ENCODE results near the gene TTC27. TPM values are rescaled to one million over a fixed set of nuclear protein-coding genes. Genes with fewer than 3 reads are reported as not detected.

Gene TTC27
- polyA plus RNA-seq, 4 donors: 3.4 to 14.6 (median 8.1) TPM

DNA sequence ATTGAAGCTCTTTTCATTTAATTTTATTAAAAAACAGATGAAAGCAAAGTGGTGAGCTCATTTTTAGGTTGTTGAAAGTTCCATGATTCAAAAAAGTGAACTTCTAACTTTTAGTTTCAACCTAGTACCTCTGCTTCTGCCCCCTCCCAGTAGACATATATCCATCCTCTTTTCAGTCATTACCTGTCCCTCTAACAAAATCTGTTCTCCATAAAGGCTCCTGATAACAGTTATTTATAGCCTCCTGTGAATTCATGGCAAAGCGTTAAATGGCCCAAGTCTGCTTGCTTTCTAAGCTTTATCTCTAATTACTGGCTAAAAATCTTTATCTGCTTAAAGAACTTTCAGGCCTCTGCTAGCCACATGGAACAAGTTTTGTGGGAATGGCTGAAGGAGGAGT, 148.1 kb downstream of the TTC27 start:
- H3K36me3 ChIP-seq (ENCODE audit: control insufficient read depth in 3 of 3, insufficient read depth in 2 of 3, low read depth in 1 of 3, low read length in 3 of 3): peaks cover 0 to 2% (median 0%) of the 10 kb centered on the region in 3 donors
- no peak for DNase-seq
- no peak overlapping the region for H3K27ac ChIP-seq (ENCODE audit: low read depth in 1 of 3, low read length in 2 of 3)
- peaks cover 0 to 10% of the 10 kb centered on the region in 2 donors for H3K9me3 ChIP-seq (ENCODE audit: control insufficient read depth in 2 of 2, insufficient read depth in 1 of 2, low read depth in 1 of 2, low read length in 1 of 2)
- no peak for FAIRE-seq
- H3K4me1 ChIP-seq (ENCODE audit: control insufficient read depth in 3 of 3, insufficient read depth in 2 of 3, low read depth in 1 of 3, low read length in 2 of 3): no peaks in the 10 kb centered on the region
- no peaks in the 10 kb centered on the region for H3K27me3 ChIP-seq (ENCODE audit: control insufficient read depth in 3 of 3, insufficient read depth in 3 of 3, low read length in 3 of 3)
- H3K4me3 ChIP-seq (ENCODE audit: low read depth in 1 of 3, low read length in 3 of 3): no peak overlapping the region
- 26 to 77% (median 62%) methylated on average over 1 of the region's 1 CpG for WGBS, 3 donors

DNA sequence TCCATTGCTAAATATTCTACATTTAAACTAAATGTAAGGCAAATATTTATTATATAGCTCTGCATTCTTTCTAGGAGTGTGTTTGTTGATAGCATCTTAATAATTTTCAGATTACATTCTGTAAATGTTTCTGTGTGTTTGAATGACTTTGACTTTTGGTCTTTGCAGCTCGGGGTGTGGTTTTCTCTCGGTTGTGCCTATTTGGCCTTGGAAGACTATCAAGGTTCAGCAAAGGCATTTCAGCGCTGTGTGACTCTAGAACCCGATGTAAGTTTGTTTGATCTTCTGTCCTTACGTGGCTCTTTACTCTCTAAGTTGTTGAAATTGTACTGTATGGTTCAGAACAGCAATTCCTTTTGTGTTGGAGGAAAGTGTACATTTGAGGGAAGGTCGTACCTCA, 149.9 kb downstream of the TTC27 start:
- Histone ChIP-seq H3K36me3 (ENCODE audit: control insufficient read depth in 3 of 3, insufficient read depth in 2 of 3, low read depth in 1 of 3, low read length in 3 of 3) (peaks cover 0 to 2% (median 2%) of the 10 kb centered on the region in 3 donors), H3K9me3 (ENCODE audit: control insufficient read depth in 2 of 2, insufficient read depth in 1 of 2, low read depth in 1 of 2, low read length in 1 of 2) (peaks cover 0 to 18% of the 10 kb centered on the region in 2 donors), H3K4me1 (ENCODE audit: control insufficient read depth in 3 of 3, insufficient read depth in 2 of 3, low read depth in 1 of 3, low read length in 2 of 3) (no peaks in the 10 kb centered on the region), H3K27ac (ENCODE audit: low read depth in 1 of 3, low read length in 2 of 3) (no peak overlapping the region), H3K27me3 (ENCODE audit: control insufficient read depth in 3 of 3, insufficient read depth in 3 of 3, low read length in 3 of 3) (no peaks in the 10 kb centered on the region), H3K4me3 (ENCODE audit: low read depth in 1 of 3, low read length in 3 of 3) (no peak overlapping the region)
- no peak for FAIRE-seq
- WGBS, 3 donors: 59 to 90% (median 70%) methylated on average over 6 of the region's 6 CpGs
- peak in 1 of 2 donors; percentile 62 for DNase-seq

DNA sequence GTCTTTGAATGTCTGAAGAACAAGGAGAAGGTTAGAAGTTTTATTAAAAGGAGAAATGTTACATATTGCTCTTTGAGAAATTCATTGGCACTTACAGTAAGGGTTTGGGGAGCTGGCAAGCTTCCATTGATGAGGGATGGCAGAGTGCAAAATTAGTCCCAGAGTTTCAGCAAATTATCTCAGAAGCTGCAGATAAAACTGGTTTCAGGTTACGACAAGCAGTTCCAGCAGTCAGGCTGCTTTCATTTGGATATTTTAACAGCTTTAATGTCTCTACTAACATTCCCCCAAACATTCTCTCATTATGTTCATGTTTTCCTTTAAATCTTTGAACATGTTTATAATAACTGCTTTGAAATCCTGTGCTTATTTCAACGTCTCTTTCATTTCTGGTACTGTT, 153.1 kb downstream of the TTC27 start:
- Histone ChIP-seq H3K27me3 (ENCODE audit: control insufficient read depth in 3 of 3, insufficient read depth in 3 of 3, low read length in 3 of 3) (no peaks in the 10 kb centered on the region), H3K36me3 (ENCODE audit: control insufficient read depth in 3 of 3, insufficient read depth in 2 of 3, low read depth in 1 of 3, low read length in 3 of 3) (peaks cover 0 to 2% (median 2%) of the 10 kb centered on the region in 3 donors), H3K9me3 (ENCODE audit: control insufficient read depth in 2 of 2, insufficient read depth in 1 of 2, low read depth in 1 of 2, low read length in 1 of 2) (peaks cover 0 to 18% of the 10 kb centered on the region in 2 donors), H3K4me3 (ENCODE audit: low read depth in 1 of 3, low read length in 3 of 3) (no peak overlapping the region), H3K27ac (ENCODE audit: low read depth in 1 of 3, low read length in 2 of 3) (no peak overlapping the region), H3K4me1 (ENCODE audit: control insufficient read depth in 3 of 3, insufficient read depth in 2 of 3, low read depth in 1 of 3, low read length in 2 of 3) (no peaks in the 10 kb centered on the region)
- no peak for FAIRE-seq
- 90 to 98% (median 95%) methylated on average over 2 of the region's 2 CpGs for WGBS, 3 donors
- DNase-seq: no peak

DNA sequence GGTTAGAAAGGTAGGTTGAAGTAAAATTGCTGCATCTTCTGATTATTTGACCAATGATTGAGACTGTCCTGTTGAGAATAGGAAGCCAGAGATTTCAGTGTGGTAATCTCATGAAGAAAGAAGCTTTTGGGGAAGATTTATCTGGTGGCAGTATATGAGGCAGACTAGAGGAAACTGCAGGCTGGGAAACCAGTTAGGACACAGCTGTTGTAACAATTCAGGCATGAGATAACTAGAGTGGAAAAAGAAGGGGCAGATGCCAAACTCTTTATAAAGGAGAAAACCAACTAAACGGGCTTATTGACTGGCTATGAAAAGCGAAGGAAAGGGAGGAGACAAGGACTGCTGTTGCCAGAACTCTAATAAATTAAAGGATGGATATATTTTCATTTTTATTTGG, 155.6 kb downstream of the TTC27 start:
- no peaks in the 10 kb centered on the region for H3K4me1 ChIP-seq (ENCODE audit: control insufficient read depth in 3 of 3, insufficient read depth in 2 of 3, low read depth in 1 of 3, low read length in 2 of 3)
- H3K9me3 ChIP-seq (ENCODE audit: control insufficient read depth in 2 of 2, insufficient read depth in 1 of 2, low read depth in 1 of 2, low read length in 1 of 2): peaks cover 0 to 18% of the 10 kb centered on the region in 2 donors
- H3K36me3 ChIP-seq (ENCODE audit: control insufficient read depth in 3 of 3, insufficient read depth in 2 of 3, low read depth in 1 of 3, low read length in 3 of 3): peaks cover 0 to 2% (median 2%) of the 10 kb centered on the region in 3 donors
- FAIRE-seq (no peak), DNase-seq (no peak)
- no peak overlapping the region for H3K27ac ChIP-seq (ENCODE audit: low read depth in 1 of 3, low read length in 2 of 3)
- no peaks in the 10 kb centered on the region for H3K27me3 ChIP-seq (ENCODE audit: control insufficient read depth in 3 of 3, insufficient read depth in 3 of 3, low read length in 3 of 3)
- no peak overlapping the region for H3K4me3 ChIP-seq (ENCODE audit: low read depth in 1 of 3, low read length in 3 of 3)
- 88 to 96% (median 91%) methylated on average over 2 of the region's 2 CpGs for WGBS, 3 donors

DNA sequence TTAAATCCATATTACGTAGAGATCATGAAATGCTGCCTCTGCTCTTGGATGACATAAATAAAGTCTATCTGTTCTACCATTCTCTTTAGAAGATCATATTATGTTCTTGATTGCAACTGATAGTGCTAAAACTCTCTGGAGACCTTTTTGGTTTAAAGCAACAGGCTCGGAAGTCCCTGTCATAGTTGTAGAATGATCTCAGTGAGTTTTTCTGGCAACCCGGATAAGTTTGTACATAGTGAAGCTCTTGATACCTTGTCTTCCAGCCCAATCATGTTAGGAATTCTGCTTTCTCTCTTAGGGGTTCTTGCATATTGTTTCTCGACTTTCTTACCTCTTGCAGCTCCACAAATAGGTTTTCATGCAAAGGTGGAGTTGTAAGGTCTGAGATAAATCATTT, 156.1 kb downstream of the TTC27 start:
- H3K27me3 ChIP-seq (ENCODE audit: control insufficient read depth in 3 of 3, insufficient read depth in 3 of 3, low read length in 3 of 3): no peaks in the 10 kb centered on the region
- 96 to 98% (median 97%) methylated on average over 4 of the region's 4 CpGs for WGBS, 3 donors
- no peaks in the 10 kb centered on the region for H3K4me1 ChIP-seq (ENCODE audit: control insufficient read depth in 3 of 3, insufficient read depth in 2 of 3, low read depth in 1 of 3, low read length in 2 of 3)
- no peak overlapping the region for H3K27ac ChIP-seq (ENCODE audit: low read depth in 1 of 3, low read length in 2 of 3)
- no peak for DNase-seq
- peaks cover 0 to 16% of the 10 kb centered on the region in 2 donors for H3K9me3 ChIP-seq (ENCODE audit: control insufficient read depth in 2 of 2, insufficient read depth in 1 of 2, low read depth in 1 of 2, low read length in 1 of 2)
- no peak overlapping the region for H3K4me3 ChIP-seq (ENCODE audit: low read depth in 1 of 3, low read length in 3 of 3)
- peaks cover 0 to 2% (median 0%) of the 10 kb centered on the region in 3 donors for H3K36me3 ChIP-seq (ENCODE audit: control insufficient read depth in 3 of 3, insufficient read depth in 2 of 3, low read depth in 1 of 3, low read length in 3 of 3)
- FAIRE-seq: no peak

DNA sequence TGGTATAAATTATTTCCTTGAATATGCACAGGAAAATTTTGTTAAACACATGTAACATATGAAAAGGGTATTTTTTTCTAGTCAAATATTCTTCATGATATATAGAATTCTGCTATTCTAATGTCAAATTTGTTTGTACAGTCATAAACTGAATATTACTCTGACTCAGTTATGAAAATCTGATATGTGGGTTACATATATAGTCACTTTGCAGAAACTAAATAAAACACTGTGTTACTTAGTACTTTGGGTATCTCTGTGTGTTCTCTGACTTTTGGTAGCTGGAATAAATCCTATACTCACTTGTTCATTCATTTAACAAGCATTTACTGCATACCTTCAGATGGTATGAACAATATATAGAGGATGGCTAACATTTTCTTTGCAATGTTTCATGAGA, 159.4 kb downstream of the TTC27 start:
- DNase-seq (no peak), FAIRE-seq (no peak)
- Histone ChIP-seq H3K27ac (ENCODE audit: low read depth in 1 of 3, low read length in 2 of 3) (no peak overlapping the region), H3K9me3 (ENCODE audit: control insufficient read depth in 2 of 2, insufficient read depth in 1 of 2, low read depth in 1 of 2, low read length in 1 of 2) (no peaks in the 10 kb centered on the region), H3K36me3 (ENCODE audit: control insufficient read depth in 3 of 3, insufficient read depth in 2 of 3, low read depth in 1 of 3, low read length in 3 of 3) (no peaks in the 10 kb centered on the region), H3K4me3 (ENCODE audit: low read depth in 1 of 3, low read length in 3 of 3) (no peak overlapping the region), H3K4me1 (ENCODE audit: control insufficient read depth in 3 of 3, insufficient read depth in 2 of 3, low read depth in 1 of 3, low read length in 2 of 3) (no peaks in the 10 kb centered on the region), H3K27me3 (ENCODE audit: control insufficient read depth in 3 of 3, insufficient read depth in 3 of 3, low read length in 3 of 3) (no peaks in the 10 kb centered on the region)

DNA sequence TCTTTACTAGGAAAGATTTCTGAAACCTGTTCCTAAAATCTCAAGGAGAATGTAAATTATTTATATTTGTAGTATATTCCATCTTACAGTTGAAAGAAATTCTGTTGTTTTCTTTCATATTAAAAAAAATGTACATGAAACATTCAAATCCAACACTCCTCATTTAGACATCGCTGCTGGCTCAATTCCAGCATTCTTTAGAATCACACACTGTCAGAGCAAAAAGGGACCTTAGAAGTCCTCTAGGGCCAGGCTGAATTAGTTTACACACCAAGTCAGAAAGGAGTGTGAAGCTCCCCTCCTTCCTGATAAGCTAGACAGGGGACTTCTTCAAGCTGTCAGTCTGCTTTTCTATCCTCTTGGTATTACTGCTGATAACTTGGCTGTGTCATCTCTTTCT, 160.3 kb downstream of the TTC27 start:
- 66 to 92% (median 91%) methylated on average over 1 of the region's 1 CpG for WGBS, 3 donors
- Histone ChIP-seq H3K27ac (ENCODE audit: low read depth in 1 of 3, low read length in 2 of 3) (no peak overlapping the region), H3K27me3 (ENCODE audit: control insufficient read depth in 3 of 3, insufficient read depth in 3 of 3, low read length in 3 of 3) (no peaks in the 10 kb centered on the region), H3K9me3 (ENCODE audit: control insufficient read depth in 2 of 2, insufficient read depth in 1 of 2, low read depth in 1 of 2, low read length in 1 of 2) (peaks cover 0 to 3% of the 10 kb centered on the region in 2 donors), H3K36me3 (ENCODE audit: control insufficient read depth in 3 of 3, insufficient read depth in 2 of 3, low read depth in 1 of 3, low read length in 3 of 3) (no peaks in the 10 kb centered on the region), H3K4me3 (ENCODE audit: low read depth in 1 of 3, low read length in 3 of 3) (no peak overlapping the region), H3K4me1 (ENCODE audit: control insufficient read depth in 3 of 3, insufficient read depth in 2 of 3, low read depth in 1 of 3, low read length in 2 of 3) (no peaks in the 10 kb centered on the region)
- FAIRE-seq (no peak), DNase-seq (no peak)

DNA sequence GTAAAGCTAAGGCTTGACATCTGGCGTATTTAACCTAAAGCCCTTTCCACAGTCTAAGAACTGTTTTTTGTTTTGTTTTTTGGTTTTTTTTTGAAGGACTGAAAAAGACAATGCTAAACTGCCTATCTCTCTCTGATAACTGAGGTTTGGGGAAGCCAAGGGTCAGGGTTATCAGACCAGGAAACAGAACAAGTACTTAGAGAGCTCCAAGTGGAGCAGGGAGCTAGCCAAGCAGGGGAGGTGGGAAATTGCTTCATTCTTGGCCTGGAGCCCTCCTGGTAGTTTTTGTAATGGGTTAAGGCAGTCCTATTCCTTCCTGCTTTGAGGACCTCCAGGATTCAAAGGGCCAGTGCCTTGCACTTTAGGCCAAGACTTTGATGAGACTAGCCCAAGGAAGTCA, 164.6 kb downstream of the TTC27 start:
- no peaks in the 10 kb centered on the region for H3K36me3 ChIP-seq (ENCODE audit: control insufficient read depth in 3 of 3, insufficient read depth in 2 of 3, low read depth in 1 of 3, low read length in 3 of 3)
- no peak overlapping the region for H3K27ac ChIP-seq (ENCODE audit: low read depth in 1 of 3, low read length in 2 of 3)
- peaks cover 0 to 3% of the 10 kb centered on the region in 2 donors for H3K9me3 ChIP-seq (ENCODE audit: control insufficient read depth in 2 of 2, insufficient read depth in 1 of 2, low read depth in 1 of 2, low read length in 1 of 2)
- H3K27me3 ChIP-seq (ENCODE audit: control insufficient read depth in 3 of 3, insufficient read depth in 3 of 3, low read length in 3 of 3): no peaks in the 10 kb centered on the region
- FAIRE-seq (no peak), DNase-seq (no peak)
- WGBS, 3 donors: 90 to 97% (median 93%) methylated on average over 1 of the region's 1 CpG
- no peak overlapping the region for H3K4me3 ChIP-seq (ENCODE audit: low read depth in 1 of 3, low read length in 3 of 3)
- no peaks in the 10 kb centered on the region for H3K4me1 ChIP-seq (ENCODE audit: control insufficient read depth in 3 of 3, insufficient read depth in 2 of 3, low read depth in 1 of 3, low read length in 2 of 3)

DNA sequence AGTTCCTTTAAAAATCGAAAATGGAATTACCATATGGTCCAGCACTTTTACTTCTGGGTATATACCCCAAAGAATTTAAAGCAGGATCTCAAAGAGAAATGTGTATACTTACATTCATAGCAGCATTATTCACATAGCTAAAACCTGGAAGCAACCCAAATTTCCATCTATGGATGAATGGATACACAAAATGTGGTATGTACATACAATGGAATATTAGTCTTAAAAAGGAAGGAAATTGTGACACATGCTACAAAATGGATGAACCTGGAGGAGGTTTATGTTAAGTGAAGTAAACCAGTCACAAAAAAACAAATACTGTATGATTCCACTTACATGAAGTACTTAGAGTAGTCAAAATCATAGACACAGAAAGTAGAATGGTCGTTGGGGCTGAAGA, 171.0 kb downstream of the TTC27 start:
- H3K4me3 ChIP-seq (ENCODE audit: low read depth in 1 of 3, low read length in 3 of 3): no peak overlapping the region
- no peak overlapping the region for H3K27ac ChIP-seq (ENCODE audit: low read depth in 1 of 3, low read length in 2 of 3)
- H3K27me3 ChIP-seq (ENCODE audit: control insufficient read depth in 3 of 3, insufficient read depth in 3 of 3, low read length in 3 of 3): no peaks in the 10 kb centered on the region
- H3K36me3 ChIP-seq (ENCODE audit: control insufficient read depth in 3 of 3, insufficient read depth in 2 of 3, low read depth in 1 of 3, low read length in 3 of 3): no peaks in the 10 kb centered on the region
- DNase-seq (no peak), FAIRE-seq (no peak)
- H3K4me1 ChIP-seq (ENCODE audit: control insufficient read depth in 3 of 3, insufficient read depth in 2 of 3, low read depth in 1 of 3, low read length in 2 of 3): no peaks in the 10 kb centered on the region
- H3K9me3 ChIP-seq (ENCODE audit: control insufficient read depth in 2 of 2, insufficient read depth in 1 of 2, low read depth in 1 of 2, low read length in 1 of 2): no peaks in the 10 kb centered on the region
- 67 to 83% (median 78%) methylated on average over 2 of the region's 2 CpGs for whole genome bisulfite sequencing, 3 donors
